Measurements from ENCODE around the gene ROR1.

Gene ROR1

GRCh38 chr1:63887809-63888208 is 114.0 kb downstream of the ROR1 start:
- DNase-seq: no peak

DNA sequence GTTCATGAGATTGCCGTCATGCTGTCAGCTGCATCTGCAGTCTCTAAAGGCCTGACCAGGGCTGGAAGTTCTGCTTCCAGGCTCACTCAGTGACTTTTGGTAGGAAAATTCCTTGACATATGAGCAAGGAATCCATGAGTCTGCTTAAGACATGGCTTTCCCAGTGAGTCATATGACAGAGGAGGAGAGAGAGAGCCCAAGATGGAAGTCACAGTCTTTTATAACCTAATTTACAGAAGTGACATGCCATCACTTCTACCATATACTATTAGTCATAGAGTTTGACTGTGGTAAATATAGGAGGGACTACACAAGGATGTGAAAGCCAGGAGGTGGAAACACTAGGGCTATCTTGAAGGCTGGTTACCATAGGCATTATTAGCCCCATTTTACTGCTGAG is 115.2 kb downstream of the ROR1 start:
- DNase-seq: no peak

DNA sequence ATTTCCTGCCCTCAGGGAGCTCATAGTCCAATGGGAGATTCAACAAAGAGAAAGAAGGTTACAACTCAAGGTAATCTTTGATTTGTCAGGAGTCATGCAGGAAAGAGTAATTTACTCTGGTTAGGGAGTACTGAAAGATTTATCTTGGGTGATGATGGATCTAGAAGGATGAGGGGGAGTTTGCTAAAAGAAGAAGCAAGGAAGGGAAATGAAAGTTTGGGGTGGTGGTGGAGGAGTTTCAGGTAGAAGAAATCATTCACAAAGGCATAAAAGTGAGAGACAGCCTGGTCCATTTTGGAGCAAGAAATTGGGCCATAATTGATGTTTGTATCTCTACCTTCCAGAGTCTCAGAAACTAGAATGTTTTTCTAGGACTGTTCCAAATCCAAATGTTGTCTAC is 116.7 kb downstream of the ROR1 start:
- no peak for DNase-seq

GRCh38 chr1:63891060-63891690 is 117.4 kb downstream of the ROR1 start:
- DNase-seq: no peak

GRCh38 chr1:63892632-63893395 is 119.0 kb downstream of the ROR1 start:
- DNase-seq: peak; percentile 69

DNA sequence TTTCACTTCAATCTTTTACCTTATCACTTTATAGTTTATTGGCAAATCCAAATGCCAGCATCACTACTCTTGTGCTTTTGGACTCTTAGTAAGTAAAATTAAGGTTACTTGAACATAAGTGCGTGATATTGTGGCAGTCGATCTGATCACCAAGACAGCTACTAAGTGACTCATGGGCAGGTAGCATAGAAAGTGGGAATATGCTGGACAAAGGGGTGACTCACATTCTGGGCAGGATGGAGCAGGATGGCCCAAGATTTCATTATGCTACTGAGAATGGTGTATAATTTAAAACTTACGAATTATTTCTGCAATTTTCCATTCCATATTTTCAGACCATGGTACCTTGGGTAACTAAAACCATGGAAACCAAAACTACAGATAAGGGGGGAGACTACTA is 120.2 kb downstream of the ROR1 start:
- DNase-seq: no peak

DNA sequence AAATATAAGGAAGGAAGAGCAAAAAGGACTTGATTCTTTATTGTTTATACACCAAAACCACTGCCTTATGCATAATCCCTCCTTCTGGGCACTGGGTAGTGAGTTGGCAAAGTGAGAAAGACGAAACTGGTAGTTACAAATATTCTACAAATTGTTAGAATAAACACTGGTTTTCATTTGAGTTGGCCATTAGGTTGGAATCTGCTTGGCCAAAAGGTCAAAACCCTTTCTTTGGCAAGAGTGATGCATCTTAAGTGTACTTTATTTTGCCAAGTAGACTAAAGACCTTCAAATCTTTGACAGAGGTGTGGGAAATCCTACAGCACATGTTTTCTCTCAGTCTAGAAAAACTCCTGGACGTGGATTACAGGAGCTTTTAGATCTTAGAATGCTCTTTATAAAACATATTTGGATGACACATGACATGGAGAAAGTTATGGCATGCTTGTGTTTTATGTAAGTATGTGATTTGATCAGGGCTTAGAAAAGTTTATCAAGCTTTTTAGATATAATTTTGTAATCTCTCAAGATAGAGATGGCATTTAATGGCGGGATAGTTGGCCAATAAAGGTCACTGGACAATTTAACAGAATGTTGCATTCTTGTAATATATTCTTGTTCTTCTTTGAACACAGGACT is 120.9 kb downstream of the ROR1 start:
- DNase-seq: no peak

GRCh38 chr1:63896755-63897154 is 122.9 kb downstream of the ROR1 start:
- no peak for DNase-seq

GRCh38 chr1:63898428-63899196 is 124.8 kb downstream of the ROR1 start:
- DNase-seq: no peak

GRCh38 chr1:63901094-63901493 is 127.3 kb downstream of the ROR1 start:
- DNase-seq: no peak

- peak; percentile 6 for DNase-seq
Observed at GRCh38 chr1:63902844-63903589, 129.2 kb downstream of the ROR1 start.

GRCh38 chr1:63903947-63904610 is 130.3 kb downstream of the ROR1 start:
- DNase-seq: no peak

- peak; percentile 24 for DNase-seq
Observed at GRCh38 chr1:63904826-63905225, 131.0 kb downstream of the ROR1 start.

DNA sequence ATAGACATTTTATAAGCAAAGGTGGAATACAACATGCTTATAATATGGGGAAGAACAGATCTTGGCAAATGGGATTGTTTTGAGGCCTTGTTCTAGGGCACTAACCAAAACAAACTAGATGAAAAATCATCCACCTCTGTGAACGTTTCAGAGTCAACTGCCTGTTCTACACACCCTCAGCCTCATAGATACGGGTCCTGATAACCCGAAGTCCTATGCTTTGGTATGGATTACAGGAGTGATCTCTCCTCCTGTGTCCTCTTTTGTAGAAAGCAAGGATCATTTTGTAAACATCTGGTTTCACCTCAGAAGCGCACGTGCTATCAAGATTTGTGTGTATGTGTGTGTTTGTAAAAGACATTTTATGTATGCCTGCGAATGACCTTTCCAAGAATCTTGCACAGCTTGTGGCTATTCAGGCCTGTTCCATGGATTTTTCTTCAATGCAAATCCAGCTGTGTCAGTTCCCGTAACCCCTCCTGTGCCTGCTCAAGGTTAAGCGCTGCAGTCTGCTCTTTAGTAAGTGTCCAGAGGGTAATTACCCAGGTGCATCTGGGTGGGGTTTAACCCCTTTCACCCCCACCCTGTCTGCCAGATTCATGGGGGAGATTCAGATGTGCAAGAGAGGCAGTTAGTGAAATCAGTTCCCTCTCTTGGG is 132.4 kb downstream of the ROR1 start:
- peak; percentile 75 for DNase-seq

DNA sequence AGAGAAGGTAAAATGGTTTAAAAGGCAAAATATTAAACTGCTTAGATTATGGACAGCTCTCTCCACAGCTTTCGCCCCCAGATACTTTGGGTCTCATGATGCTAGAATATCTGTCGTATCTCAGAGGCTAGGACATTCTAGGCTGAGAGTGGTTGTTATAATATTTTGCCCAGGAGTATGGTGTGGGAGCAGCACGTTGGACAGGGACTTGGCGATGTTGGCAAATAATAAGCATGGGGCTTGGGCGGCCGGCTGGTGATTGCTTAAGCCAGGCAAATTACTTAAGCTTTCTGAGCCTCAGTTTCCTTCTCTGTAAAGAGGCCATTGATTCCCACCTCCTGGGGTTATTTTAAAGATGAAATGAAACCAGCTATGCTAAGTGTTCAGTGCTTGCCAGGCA is 133.2 kb downstream of the ROR1 start:
- DNase-seq: no peak

DNA sequence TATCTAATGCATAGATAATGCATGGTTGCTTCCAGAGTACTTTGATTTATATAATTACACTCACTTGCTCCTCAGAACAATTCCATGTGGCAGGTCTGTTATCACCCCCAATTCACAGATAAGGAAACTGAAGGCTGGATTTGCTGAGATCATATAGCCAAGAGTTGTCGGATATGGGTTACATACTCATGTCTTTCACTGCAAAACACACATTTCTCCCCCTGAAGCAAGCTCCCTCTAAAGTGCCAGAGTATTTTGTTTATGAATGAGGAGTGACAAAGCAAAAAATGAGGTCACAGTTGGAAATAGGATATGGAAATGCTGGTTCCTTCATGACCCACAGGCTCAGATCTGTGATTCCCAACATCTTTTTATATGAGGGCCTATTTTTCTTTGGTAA is 134.2 kb downstream of the ROR1 start:
- no peak for DNase-seq

DNA sequence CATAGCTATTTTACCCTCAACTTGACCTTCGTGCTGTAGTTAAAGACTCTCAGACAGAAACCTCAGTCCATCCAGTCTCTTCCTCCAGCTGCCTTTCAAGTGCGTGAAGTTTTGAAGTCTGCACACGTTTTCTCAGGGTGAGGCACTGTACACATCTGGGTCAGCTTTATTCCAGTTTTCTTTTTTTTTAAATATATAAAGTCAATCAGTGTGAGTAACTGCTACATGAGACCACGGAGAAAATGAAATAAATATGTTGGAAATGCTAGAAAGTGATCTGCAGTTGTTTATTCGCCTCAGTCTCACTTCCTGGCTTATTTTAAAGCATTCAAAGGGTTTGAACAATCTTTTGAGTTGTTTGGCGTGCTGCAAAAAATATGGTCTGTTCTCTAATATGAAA is 135.7 kb downstream of the ROR1 start:
- no peak for DNase-seq

DNA sequence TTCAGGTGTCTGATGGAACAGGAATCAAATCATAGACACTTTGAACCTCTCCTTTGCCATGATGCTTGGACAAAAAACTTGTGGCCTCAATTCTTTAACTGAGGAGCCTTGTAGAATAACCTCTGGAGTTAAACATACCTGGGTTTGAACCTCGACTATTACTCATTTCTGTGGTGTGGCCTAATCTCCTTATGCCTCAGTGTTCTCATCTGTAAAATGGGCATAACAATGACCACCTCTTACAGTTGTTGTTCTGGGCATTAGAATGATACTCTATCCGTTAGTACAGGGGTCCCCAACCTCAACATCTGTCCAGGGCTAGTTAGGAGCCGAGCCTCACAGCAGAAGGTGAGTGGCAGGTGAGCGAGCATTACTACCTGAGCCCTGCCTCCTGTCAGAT is 137.2 kb downstream of the ROR1 start:
- no peak for DNase-seq

- no peak for DNase-seq
Observed at GRCh38 chr1:63912643-63913042, 138.8 kb downstream of the ROR1 start.

- DNase-seq: no peak
Observed at GRCh38 chr1:63913533-63913932, 139.7 kb downstream of the ROR1 start.

DNA sequence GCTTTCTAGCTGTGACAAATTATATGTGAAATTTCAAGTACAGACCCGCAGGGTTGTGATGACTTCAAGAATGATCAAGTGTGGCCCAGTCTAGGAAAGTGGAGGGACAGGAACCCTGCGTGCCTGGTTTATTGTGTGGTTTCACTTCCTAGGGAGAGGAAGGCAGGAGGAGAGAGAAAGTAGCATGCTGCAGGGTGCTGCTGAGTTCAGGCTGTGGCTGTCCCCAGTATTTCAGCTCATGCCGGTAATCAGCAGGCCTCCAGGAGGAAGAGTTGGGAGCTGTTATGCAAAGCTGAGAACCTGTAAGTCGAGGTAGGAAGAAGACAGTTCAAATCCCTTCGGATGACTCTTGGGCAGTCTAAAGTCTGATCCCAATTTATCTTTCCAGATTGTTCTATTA is 140.4 kb downstream of the ROR1 start:
- DNase-seq: no peak

- peak; percentile 26 for DNase-seq
Observed at GRCh38 chr1:63914706-63915105, 140.9 kb downstream of the ROR1 start.
